Panc1 (cell line): ENCODE data around the gene CCDC71. TPM values are rescaled to one million over a fixed set of nuclear protein-coding genes. Genes with fewer than 3 reads are reported as not detected.
A peak's percentile ranks its signal among the peaks of the same experiment; 100 is the strongest.

ENCODE experiments used
- ATAC-seq: fragments of 200-7000 bp; cut with Tn5 transposase; 2 replicates; pipeline ENCODE4 v1.9.1; 2020; ENCODE audit warnings: mild to moderate bottlenecking, moderate library complexity
- BruUV-seq: library from RNA; stranded (reverse); fragments of 400-500 nt; replicated peaks from 2 replicates; lab custom pipeline; 2021; lab: Mats Ljungman, UMichigan
- CTCF ChIA-PET: fragments of 300-600 bp; sonication (Branson Sonifier 250); formaldehyde crosslinking; loops from one replicate; lab custom pipeline; 2022; ENCODE audit warnings: antibody characterized with exemption; lab: Charles Lee
- POLR2A ChIA-PET: fragments of 300-600 bp; sonication (Branson Sonifier 250); formaldehyde crosslinking; loops from one replicate; lab custom pipeline; 2022; ENCODE audit warnings: antibody characterized with exemption; lab: Charles Lee
- DNase-seq: peaks from one replicate; pipeline ENCODE4 v3.0.0-alpha.2; 2010; ENCODE audit warnings: low read depth, low spot score
- H3K27ac ChIP-seq: 2 replicates; pipeline ENCODE4 v1.5.1; 2011; ENCODE audit warnings: mild to moderate bottlenecking, low read length, inconsistent platforms
- H3K27me3 ChIP-seq: fragments of 200-500 bp; sonication (Bioruptor generic); 2 replicates; pipeline ENCODE4 v1.6.0; 2014; ENCODE audit warnings: low read length, inconsistent platforms; ENCODE audit not compliant: control insufficient read depth, insufficient read depth
- H3K36me3 ChIP-seq: fragments of 200-500 bp; sonication (Bioruptor generic); 2 replicates; pipeline ENCODE4 v1.5.1; 2014; ENCODE audit warnings: inconsistent platforms, mild to moderate bottlenecking, low read length, moderate library complexity; ENCODE audit not compliant: control insufficient read depth, insufficient read depth
- H3K4me1 ChIP-seq: 2 replicates; pipeline ENCODE4 v1.5.1; 2011; ENCODE audit warnings: inconsistent platforms, mild to moderate bottlenecking, low read length, moderate library complexity; ENCODE audit not compliant: control insufficient read depth, insufficient read depth
- H3K4me3 ChIP-seq, 2 experiments: 2 replicates each; pipeline ENCODE4 v1.5.1; 2011 to 2012; ENCODE audit warnings: low read depth in 2 of 2, low read length in 2 of 2, mild to moderate bottlenecking in 2 of 2, inconsistent platforms in 1 of 2, moderate library complexity in 1 of 2
- H3K9me3 ChIP-seq: fragments of 200-500 bp; sonication (Bioruptor generic); 2 replicates; pipeline ENCODE4 v1.5.1; 2014; ENCODE audit warnings: low read depth, mild to moderate bottlenecking, inconsistent platforms, low read length, moderate library complexity; ENCODE audit not compliant: control insufficient read depth, insufficient read depth
- CTCF ChIP-seq: fragments of 450-650 bp; IDR thresholded peaks from 2 replicates; pipeline ENCODE4 v1.5.1; 2017; ENCODE audit warnings: mild to moderate bottlenecking
- POLR2AphosphoS5 ChIP-seq: IDR thresholded peaks from 2 replicates; pipeline ENCODE4 v1.6.1; 2012; ENCODE audit warnings: mild to moderate bottlenecking, low read depth, low read length, moderate library complexity
- REST ChIP-seq, 2 experiments: IDR thresholded peaks; 2 replicates each; pipeline ENCODE4 v1.6.1; 2011 to 2012; ENCODE audit warnings: low read depth in 2 of 2, control low read depth in 1 of 2, low read length in 1 of 2, mild to moderate bottlenecking in 1 of 2, moderate library complexity in 1 of 2; ENCODE audit not compliant: insufficient read depth in 1 of 2
- SIN3A ChIP-seq: IDR thresholded peaks from 2 replicates; pipeline ENCODE4 v1.6.1; 2012; ENCODE audit warnings: low read depth, mild to moderate bottlenecking, low read length, moderate library complexity, borderline replicate concordance; ENCODE audit not compliant: insufficient read depth
- TCF7L2 ChIP-seq: IDR thresholded peaks from 2 replicates; pipeline ENCODE4 v1.6.1; 2011; ENCODE audit warnings: mild to moderate bottlenecking, low read depth, low read length, inconsistent platforms
- in situ Hi-C: cut with HindIII; loops from 2 replicates; pipeline ENCODE4 v1.10.0; 2016; ENCODE audit warnings: low sequenced_read_pairs, low pct_unique_long_range_greater_than_20kb
- intact Hi-C: fragments of 100-400 bp; cut with micrococcal nuclease; formaldehyde crosslinking; loops from one replicate; pipeline ENCODE4 v1.10.0; 2022; ENCODE audit not compliant: unreplicated experiment
- total RNA-seq: library from RNA; stranded (reverse); gene quantifications from one replicate; pipeline ENCODE4 v1.2.1, GENCODE V29; 2021; ENCODE audit not compliant: unreplicated experiment

CCDC71 gene
- total RNA-seq, 1 experiment from 2014 or later: 14.1 TPM

GRCh38 chr3:49170744-49171118, 4.6 kb upstream of the CCDC71 start:
- Histone ChIP-seq H3K4me1 (peaks cover 6% of the 10 kb centered on the region), H3K36me3 (no peaks in the 10 kb centered on the region; the same call in 1 of the 2 replicates), H3K27me3 (no peaks in the 10 kb centered on the region), H3K9me3 (peaks cover 3% of the 10 kb centered on the region; the same call in 1 of the 2 replicates), H3K27ac (peak overlapping the region; percentile 76), H3K4me3 (peak overlapping the region; percentile 57 to 63)
- ChIA-PET CTCF (interaction anchor here (0.5 to 1.0 kb wide), 3 partner anchors 10 to 47 kb away, joined by 3 to 10 read pairs (median 3); no protein-coding TSS in a partner anchor), POLR2A (interaction anchor here (0.6 kb wide), 1 partner anchor 1038 kb away, joined by 10 read pairs; no protein-coding TSS in a partner anchor)
- DNase-seq: no peak
- TF ChIP-seq TCF7L2 (no peak), REST (IDR thresholded peaks at IDR 0.05; ENCODE audit: insufficient read depth in 1 of 2, low read depth in 2 of 2, low read length in 1 of 2) (no peak), SIN3A (no peak), CTCF (no peak), POLR2AphosphoS5 (no peak)
- ATAC-seq: peak; percentile 27
- intact Hi-C loops: no loop called here
- in situ Hi-C loops: no loop called here
- no TSS peak for BruUV-seq

GRCh38 chr3:49166752-49167556, 823 bp upstream of the CCDC71 start:
- ChIA-PET POLR2A (no interaction called here), CTCF (no interaction called here)
- DNase-seq (no peak), ATAC-seq (no peak)
- H3K9me3 ChIP-seq: peaks cover 3% of the 10 kb centered on the region; the same call in 1 of the 2 replicates
- BruUV-seq: no TSS peak
- intact Hi-C loops (no loop called here), in situ Hi-C loops (no loop called here)
- H3K4me3 ChIP-seq: peak overlapping the region; percentile 15 to 77
- H3K27ac ChIP-seq: peak overlapping the region; percentile 95
- H3K36me3 ChIP-seq: peaks cover 8% of the 10 kb centered on the region; the same call in 1 of the 2 replicates
- TF ChIP-seq TCF7L2 (no peak), REST (IDR thresholded peaks at IDR 0.05; ENCODE audit: insufficient read depth in 1 of 2, low read depth in 2 of 2, low read length in 1 of 2) (no peak), POLR2AphosphoS5 (no peak), CTCF (no peak), SIN3A (no peak)
- peaks cover 3% of the 10 kb centered on the region for H3K4me1 ChIP-seq
- no peaks in the 10 kb centered on the region for H3K27me3 ChIP-seq
